Measurements from ENCODE around the gene IRF2BP2. TPM values are rescaled to one million over a fixed set of nuclear protein-coding genes. Genes with fewer than 3 reads are reported as not detected.

IRF2BP2 gene
- total and polyA plus RNA-seq, 2 of the 13 experiments (the other 11 are each of a cell fraction or from before 2014, with no cell fraction given), result 140 to 147 TPM

DNA sequence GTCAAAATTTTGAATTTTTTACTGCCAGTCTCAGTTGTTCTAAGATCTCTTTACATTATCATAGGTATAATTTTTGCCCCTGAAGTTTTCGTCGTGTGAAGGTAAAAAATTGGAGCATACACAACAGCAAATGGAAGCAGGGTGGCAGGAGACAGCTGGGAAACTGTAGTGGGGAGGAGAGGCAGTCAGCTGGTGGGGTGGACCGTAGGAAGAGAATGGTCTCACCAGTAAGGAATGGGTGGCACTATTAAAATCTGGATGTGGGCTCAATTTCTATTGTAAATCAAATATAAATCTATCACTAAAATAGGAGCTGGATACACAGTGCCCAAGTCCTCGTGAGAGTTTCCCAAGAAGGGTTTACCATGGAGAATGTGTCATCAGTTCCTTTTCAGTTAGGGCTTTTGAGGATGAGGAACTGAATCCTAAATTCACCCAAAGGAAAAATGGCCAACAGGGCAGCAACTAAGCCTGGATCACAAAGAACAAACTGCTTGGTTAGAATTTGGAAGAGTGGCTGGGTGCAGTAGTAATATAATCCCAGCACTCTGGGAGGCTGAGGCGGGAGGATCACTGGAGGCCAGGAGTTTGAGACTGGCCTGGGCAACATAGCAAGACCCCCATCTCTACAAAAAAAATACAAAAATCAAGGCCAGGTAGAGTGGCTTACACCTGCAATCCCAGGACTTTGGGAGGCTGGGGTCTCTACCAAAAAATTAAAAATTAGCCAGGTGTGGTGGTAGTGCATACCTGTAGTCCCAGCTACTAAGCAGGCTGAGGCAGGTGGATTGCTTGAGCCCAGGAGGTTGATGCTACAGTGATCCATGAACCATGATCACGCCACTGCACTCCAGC lies 10.5 kb upstream of the IRF2BP2 start (continued):
- TF ChIP-seq TOE1 (CRISPR knock-in tag; IDR thresholded peaks at IDR 0.05) (no peak), ZMYM2 (CRISPR knock-in tag; IDR thresholded peaks at IDR 0.05) (peak; percentile 85), ONECUT2 (CRISPR knock-in tag; IDR thresholded peaks at IDR 0.05) (no peak), ATAD3A (CRISPR knock-in tag; IDR thresholded peaks at IDR 0.05) (no peak), ZSCAN20 (CRISPR knock-in tag; IDR thresholded peaks at IDR 0.05; ENCODE audit: borderline replicate concordance) (no peak), U2AF2 (IDR thresholded peaks at IDR 0.05; ENCODE audit: low read depth, low read length) (no peak), SMC3 (IDR thresholded peaks at IDR 0.05; ENCODE audit: low read length) (no peak; the same call in 1 of the 2 replicates), NRL (CRISPR knock-in tag; IDR thresholded peaks at IDR 0.05; ENCODE audit: borderline replicate concordance) (no peak), ZNF530 (CRISPR knock-in tag; IDR thresholded peaks at IDR 0.05; ENCODE audit: low read depth) (no peak), NBN (conservative IDR thresholded peaks at IDR 0.05) (no peak), NR2C2 (CRISPR knock-in tag; IDR thresholded peaks at IDR 0.05; ENCODE audit: borderline replicate concordance) (no peak), ZNF33A (CRISPR knock-in tag; IDR thresholded peaks at IDR 0.05; ENCODE audit: borderline replicate concordance) (no peak), ZNF431 (CRISPR knock-in tag; IDR thresholded peaks at IDR 0.05; ENCODE audit: borderline replicate concordance, low read depth) (no peak), HOXA5 (CRISPR knock-in tag; IDR thresholded peaks at IDR 0.05) (no peak), CSRNP2 (CRISPR knock-in tag; conservative IDR thresholded peaks at IDR 0.05; ENCODE audit: low read depth) (no peak), EED (CRISPR knock-in tag; IDR thresholded peaks at IDR 0.05) (no peak)
- TF ChIP-seq, protein P1, sequence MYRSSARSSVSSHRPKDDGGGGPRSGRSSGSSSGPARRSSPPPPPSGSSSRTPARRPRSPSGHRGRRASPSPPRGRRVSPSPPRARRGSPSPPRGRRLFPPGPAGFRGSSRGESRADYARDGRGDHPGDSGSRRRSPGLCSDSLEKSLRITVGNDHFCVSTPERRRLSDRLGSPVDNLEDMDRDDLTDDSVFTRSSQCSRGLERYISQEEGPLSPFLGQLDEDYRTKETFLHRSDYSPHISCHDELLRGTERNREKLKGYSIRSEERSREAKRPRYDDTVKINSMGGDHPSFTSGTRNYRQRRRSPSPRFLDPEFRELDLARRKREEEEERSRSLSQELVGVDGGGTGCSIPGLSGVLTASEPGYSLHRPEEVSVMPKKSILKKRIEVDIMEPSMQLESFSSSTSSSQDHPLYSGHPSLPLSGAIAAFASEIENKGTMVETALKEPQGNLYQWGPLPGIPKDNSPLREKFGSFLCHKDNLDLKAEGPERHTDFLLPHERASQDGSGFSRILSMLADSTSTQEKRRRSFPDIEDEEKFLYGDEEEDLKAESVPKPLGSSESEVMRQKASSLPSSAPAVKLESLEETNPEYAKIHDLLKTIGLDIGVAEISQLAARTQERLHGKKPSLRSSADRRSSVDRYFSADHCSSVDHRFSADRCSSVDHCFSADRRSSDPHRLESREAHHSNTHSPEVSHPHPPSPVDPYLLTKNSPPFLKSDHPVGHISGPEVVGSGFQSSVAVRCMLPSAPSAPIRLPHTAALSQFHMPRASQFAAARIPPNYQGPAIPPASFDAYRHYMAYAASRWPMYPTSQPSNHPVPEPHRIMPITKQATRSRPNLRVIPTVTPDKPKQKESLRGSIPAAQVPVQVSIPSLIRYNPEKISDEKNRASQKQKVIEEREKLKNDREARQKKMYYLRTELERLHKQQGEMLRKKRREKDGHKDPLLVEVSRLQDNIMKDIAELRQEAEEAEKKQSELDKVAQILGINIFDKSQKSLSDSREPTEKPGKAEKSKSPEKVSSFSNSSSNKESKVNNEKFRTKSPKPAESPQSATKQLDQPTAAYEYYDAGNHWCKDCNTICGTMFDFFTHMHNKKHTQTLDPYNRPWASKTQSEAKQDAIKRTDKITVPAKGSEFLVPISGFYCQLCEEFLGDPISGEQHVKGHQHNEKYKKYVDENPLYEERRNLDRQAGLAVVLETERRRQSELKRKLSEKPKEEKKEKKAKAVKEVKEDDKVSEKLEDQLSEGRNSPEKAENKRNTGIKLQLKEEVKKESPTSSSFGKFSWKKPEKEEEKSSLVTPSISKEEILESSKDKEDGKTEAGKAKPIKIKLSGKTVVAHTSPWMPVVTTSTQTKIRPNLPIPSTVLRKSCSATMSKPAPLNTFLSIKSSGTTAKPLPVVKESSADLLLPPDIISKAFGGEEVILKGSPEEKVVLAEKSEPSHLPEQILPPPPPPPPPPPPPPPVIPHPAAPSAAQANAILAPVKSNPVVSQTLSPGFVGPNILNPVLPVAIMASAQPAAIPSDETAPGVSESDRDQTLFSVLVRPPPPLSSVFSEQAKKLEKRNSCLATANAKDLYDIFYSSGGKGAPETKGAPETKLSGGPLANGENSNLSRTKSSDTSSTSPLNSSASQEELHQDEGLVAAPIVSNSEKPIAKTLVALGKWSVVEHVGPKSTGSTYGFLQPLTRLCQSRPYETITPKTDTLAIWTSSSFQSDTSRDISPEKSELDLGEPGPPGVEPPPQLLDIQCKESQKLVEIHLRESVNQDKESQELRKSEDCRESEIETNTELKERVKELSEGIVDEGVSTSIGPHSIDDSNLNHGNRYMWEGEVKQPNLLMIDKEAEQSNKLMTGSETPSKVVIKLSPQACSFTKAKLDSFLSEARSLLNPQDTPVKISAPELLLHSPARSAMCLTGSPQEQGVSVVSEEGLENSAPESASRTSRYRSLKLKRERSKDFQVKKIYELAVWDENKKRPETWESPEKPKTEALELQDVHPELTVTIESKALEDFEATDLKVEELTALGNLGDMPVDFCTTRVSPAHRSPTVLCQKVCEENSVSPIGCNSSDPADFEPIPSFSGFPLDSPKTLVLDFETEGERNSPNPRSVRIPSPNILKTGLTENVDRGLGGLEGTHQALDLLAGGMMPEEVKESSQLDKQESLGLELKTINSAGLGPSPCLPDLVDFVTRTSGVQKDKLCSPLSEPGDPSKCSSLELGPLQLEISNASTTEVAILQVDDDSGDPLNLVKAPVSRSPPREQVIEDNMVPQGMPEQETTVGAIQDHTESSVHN (CRISPR knock-in tag; IDR thresholded peaks at IDR 0.05), result no peak
- TF ChIP-seq, protein P2, sequence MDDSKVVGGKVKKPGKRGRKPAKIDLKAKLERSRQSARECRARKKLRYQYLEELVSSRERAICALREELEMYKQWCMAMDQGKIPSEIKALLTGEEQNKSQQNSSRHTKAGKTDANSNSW (CRISPR knock-in tag; IDR thresholded peaks at IDR 0.05; ENCODE audit: borderline replicate concordance), result no peak

Measured in HepG2 (cell line).